ENCODE data around the gene ISCU.

DNA sequence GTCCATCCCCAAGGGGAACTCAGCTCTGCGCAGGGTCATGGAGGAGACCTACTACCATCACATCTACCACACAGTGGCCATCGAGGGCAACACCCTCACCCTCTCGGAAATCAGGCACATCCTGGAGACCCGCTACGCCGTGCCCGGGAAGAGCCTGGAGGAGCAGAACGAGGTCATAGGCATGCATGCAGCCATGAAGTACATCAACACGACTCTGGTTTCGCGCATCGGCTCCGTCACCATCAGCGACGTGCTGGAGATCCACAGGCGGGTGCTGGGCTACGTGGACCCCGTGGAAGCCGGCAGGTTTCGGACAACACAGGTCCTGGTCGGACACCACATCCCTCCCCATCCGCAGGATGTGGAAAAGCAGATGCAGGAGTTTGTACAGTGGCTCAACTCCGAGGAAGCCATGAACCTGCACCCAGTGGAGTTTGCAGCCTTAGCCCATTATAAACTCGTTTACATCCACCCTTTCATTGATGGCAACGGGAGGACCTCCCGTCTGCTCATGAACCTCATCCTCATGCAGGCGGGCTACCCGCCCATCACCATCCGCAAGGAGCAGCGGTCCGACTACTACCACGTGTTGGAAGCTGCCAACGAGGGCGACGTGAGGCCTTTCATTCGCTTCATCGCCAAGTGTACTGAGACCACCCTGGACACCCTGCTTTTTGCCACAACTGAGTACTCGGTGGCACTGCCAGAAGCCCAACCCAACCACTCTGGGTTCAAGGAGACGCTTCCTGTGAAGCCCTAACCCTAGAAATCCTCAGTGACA, 43.5 kb upstream of the ISCU start:
- TF ChIP-seq CTCF (IDR thresholded peaks at IDR 0.05) (no peak), POLR2A (IDR thresholded peaks at IDR 0.05) (no peak), POLR2AphosphoS5 (IDR thresholded peaks at IDR 0.05) (no peak)
